Stimulated activated CD8-positive, alpha-beta memory T cell treated with anti-CD3 and anti-CD28 coated beads, Interleukin-12 subunit alpha, Interleukin-12 subunit beta, amount 100 ng/mL, for 4 hours (primary cell): ENCODE measurements around the gene SIAH2.

Experiments
- DNase-seq: peaks from one replicate; pipeline ENCODE4 v3.0.0-alpha.2; 2020; ENCODE audit warnings: low read depth

SIAH2 gene

GRCh38 chr3:150747886-150748683, 14.9 kb downstream of the SIAH2 start:
- no peak for DNase-seq

GRCh38 chr3:150746791-150747590, 16.0 kb downstream of the SIAH2 start:
- no peak for DNase-seq

GRCh38 chr3:150745832-150746231, 17.1 kb downstream of the SIAH2 start:
- DNase-seq: no peak

GRCh38 chr3:150744919-150745211, 18.1 kb downstream of the SIAH2 start:
- DNase-seq: no peak

GRCh38 chr3:150744041-150744918, 18.7 kb downstream of the SIAH2 start:
- no peak for DNase-seq

- no peak for DNase-seq
Observed at GRCh38 chr3:150743508-150743907, 19.5 kb downstream of the SIAH2 start.

- no peak for DNase-seq
Observed at GRCh38 chr3:150742679-150743078, 20.3 kb downstream of the SIAH2 start.

- DNase-seq: no peak
Observed at GRCh38 chr3:150742141-150742523, 20.8 kb downstream of the SIAH2 start.

- no peak for DNase-seq
Observed at GRCh38 chr3:150741497-150742140, 21.4 kb downstream of the SIAH2 start.

- DNase-seq: no peak
Observed at GRCh38 chr3:150740733-150741496, 22.1 kb downstream of the SIAH2 start.

- no peak for DNase-seq
Observed at GRCh38 chr3:150739877-150740645, 22.9 kb downstream of the SIAH2 start.

GRCh38 chr3:150739200-150739863, 23.6 kb downstream of the SIAH2 start:
- DNase-seq: no peak

GRCh38 chr3:150738688-150739087, 24.3 kb downstream of the SIAH2 start:
- no peak for DNase-seq

- DNase-seq: no peak
Observed at GRCh38 chr3:150737874-150738679, 24.9 kb downstream of the SIAH2 start.

- no peak for DNase-seq
Observed at GRCh38 chr3:150736903-150737832, 25.8 kb downstream of the SIAH2 start.

GRCh38 chr3:150736316-150736719, 26.7 kb downstream of the SIAH2 start:
- DNase-seq: no peak

GRCh38 chr3:150734795-150735119, 28.2 kb downstream of the SIAH2 start:
- no peak for DNase-seq
